CD4-positive, alpha-beta T cell (primary cell): ENCODE data around the gene FREM2. TPM values are rescaled to one million over a fixed set of nuclear protein-coding genes. Genes with fewer than 3 reads are reported as not detected.

Source experiments
- ATAC-seq: fragments of 200-7000 bp; cut with Tn5 transposase; one replicate; pipeline ENCODE4 v1.10.0; 2022; ENCODE audit warnings: mild to moderate bottlenecking; ENCODE audit not compliant: poor library complexity
- CTCF ChIA-PET: fragments of 350-600 bp; sonication (Branson Sonifier 250); formaldehyde crosslinking; loops from one replicate; lab custom pipeline; 2021; ENCODE audit warnings: antibody characterized with exemption, inconsistent platforms; lab: Charles Lee
- POLR2A ChIA-PET: fragments of 350-600 bp; sonication (Branson Sonifier 250); formaldehyde crosslinking; loops from one replicate; lab custom pipeline; 2021; ENCODE audit warnings: antibody characterized with exemption, inconsistent platforms; lab: Charles Lee
- DNase-seq, 14 experiments: peaks; one replicate each; pipeline ENCODE4 v3.0.0-alpha.2; 2013 to 2020; ENCODE audit warnings: mixed read lengths in 2 of 14
- H3K27ac ChIP-seq, 2 donors: one replicate each; pipeline versions ENCODE4 v1.5.1 to v1.7.0; 2013; ENCODE audit warnings: low read length in 2 of 2, low read depth in 1 of 2, mild to moderate bottlenecking in 1 of 2
- H3K27me3 ChIP-seq, 2 experiments: 1 replicate in 1 of 2; 2 replicates in 1 of 2; pipeline versions ENCODE4 v1.6.1 to v1.7.0; 2013; ENCODE audit warnings: low read length in 2 of 2, control low read depth in 1 of 2, mild to moderate bottlenecking in 1 of 2, moderate library complexity in 1 of 2; ENCODE audit not compliant: insufficient read depth in 2 of 2, control insufficient read depth in 1 of 2
- H3K36me3 ChIP-seq: one replicate; pipeline ENCODE4 v1.6.1; 2013; ENCODE audit warnings: low read length, control low read depth; ENCODE audit not compliant: insufficient read depth
- H3K4me1 ChIP-seq: one replicate; pipeline ENCODE4 v1.6.1; 2013; ENCODE audit warnings: low read length, control low read depth; ENCODE audit not compliant: insufficient read depth
- H3K4me3 ChIP-seq: one replicate; pipeline ENCODE4 v1.5.1; 2013; ENCODE audit warnings: mild to moderate bottlenecking, low read length, moderate library complexity
- H3K9me3 ChIP-seq, 2 experiments: 1 replicate in 1 of 2; 2 replicates in 1 of 2; pipeline versions ENCODE4 v1.6.1 to v1.7.0; 2013; ENCODE audit warnings: low read length in 2 of 2, mild to moderate bottlenecking in 2 of 2, control low read depth in 1 of 2, moderate library complexity in 1 of 2; ENCODE audit not compliant: control insufficient read depth in 1 of 2, insufficient read depth in 1 of 2
- H3K27ac Mint-ChIP-seq: one replicate; pipeline ENCODE4 v1.8.0; 2020; ENCODE audit warnings: mixed read lengths
- H3K27me3 Mint-ChIP-seq: one replicate; pipeline ENCODE4 v1.8.0; 2021; ENCODE audit warnings: mixed read lengths
- H3K36me3 Mint-ChIP-seq: one replicate; pipeline ENCODE4 v1.8.0; 2021; ENCODE audit warnings: low read depth, mixed read lengths
- H3K4me1 Mint-ChIP-seq: one replicate; pipeline ENCODE4 v1.8.0; 2021; ENCODE audit warnings: low read depth, mixed read lengths
- H3K4me3 Mint-ChIP-seq: one replicate; pipeline ENCODE4 v1.8.0; 2020; ENCODE audit warnings: mild to moderate bottlenecking, mixed read lengths
- H3K9me3 Mint-ChIP-seq: one replicate; pipeline ENCODE4 v1.8.0; 2020; ENCODE audit warnings: mixed read lengths
- intact Hi-C, 2 experiments: fragments of 100-400 bp; cut with DNase I in 1 of 2; cut with micrococcal nuclease in 1 of 2; formaldehyde crosslinking; loops; one replicate each; pipeline versions ENCODE4 v1.15.1 to v1.9.0; 2023 to 2025; cut with DNase I, micrococcal nuclease
- total RNA-seq, 174 experiments: library from RNA in 2 of 174; stranded (reverse) in 2 of 174; gene quantifications; one replicate each; pipeline ENCODE4 v1.2.3 and lab custom pipeline; 2021 to 2026
- TF ChIP-seq, protein P1 (sequence below): fragments of 200-600 bp; IDR thresholded peaks from one replicate; pipeline ENCODE4 v1.8.0; 2022; ENCODE audit warnings: antibody characterized with exemption, mild to moderate bottlenecking

FREM2 gene
- total RNA-seq, 2 experiments from 2014 or later: not detected

DNA sequence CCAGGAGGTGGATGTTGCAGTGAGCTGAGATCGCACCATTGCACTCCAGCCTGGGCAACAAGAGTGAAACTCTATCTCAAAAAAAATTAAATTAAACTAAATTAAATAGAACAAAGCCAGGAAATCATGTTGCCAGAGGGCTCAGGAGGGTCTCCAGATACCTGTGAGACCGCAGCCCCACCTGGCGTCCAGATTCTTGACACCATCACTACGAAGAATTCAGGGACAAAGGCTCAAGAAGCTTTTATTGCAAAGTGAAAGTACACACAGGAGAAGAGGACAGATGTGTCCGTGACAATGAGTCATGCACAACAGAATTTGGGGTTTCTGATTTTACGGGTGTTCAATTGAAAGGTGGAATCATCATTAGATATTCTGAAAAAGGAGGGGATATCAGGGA is 227.2 kb downstream of the FREM2 start:
- DNase-seq (no peak), ATAC-seq (no peak)
- ChIA-PET CTCF (no interaction called here), POLR2A (no interaction called here)
- Mint-ChIP-seq H3K4me3 (no peak overlapping the region), H3K36me3 (no peaks in the 10 kb centered on the region), H3K27ac (no peak overlapping the region), H3K27me3 (peaks cover 36% of the 10 kb centered on the region), H3K4me1 (no peaks in the 10 kb centered on the region), H3K9me3 (no peaks in the 10 kb centered on the region)
- intact Hi-C loops: no loop called here
- Histone ChIP-seq H3K9me3 (no peaks in the 10 kb centered on the region), H3K27me3 (peaks cover 0 to 7% of the 10 kb centered on the region in 2 experiments), H3K4me3 (no peak overlapping the region), H3K27ac (no peak overlapping the region), H3K36me3 (no peaks in the 10 kb centered on the region), H3K4me1 (no peaks in the 10 kb centered on the region)
- TF ChIP-seq, protein P1, sequence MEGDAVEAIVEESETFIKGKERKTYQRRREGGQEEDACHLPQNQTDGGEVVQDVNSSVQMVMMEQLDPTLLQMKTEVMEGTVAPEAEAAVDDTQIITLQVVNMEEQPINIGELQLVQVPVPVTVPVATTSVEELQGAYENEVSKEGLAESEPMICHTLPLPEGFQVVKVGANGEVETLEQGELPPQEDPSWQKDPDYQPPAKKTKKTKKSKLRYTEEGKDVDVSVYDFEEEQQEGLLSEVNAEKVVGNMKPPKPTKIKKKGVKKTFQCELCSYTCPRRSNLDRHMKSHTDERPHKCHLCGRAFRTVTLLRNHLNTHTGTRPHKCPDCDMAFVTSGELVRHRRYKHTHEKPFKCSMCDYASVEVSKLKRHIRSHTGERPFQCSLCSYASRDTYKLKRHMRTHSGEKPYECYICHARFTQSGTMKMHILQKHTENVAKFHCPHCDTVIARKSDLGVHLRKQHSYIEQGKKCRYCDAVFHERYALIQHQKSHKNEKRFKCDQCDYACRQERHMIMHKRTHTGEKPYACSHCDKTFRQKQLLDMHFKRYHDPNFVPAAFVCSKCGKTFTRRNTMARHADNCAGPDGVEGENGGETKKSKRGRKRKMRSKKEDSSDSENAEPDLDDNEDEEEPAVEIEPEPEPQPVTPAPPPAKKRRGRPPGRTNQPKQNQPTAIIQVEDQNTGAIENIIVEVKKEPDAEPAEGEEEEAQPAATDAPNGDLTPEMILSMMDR: no peak

DNA sequence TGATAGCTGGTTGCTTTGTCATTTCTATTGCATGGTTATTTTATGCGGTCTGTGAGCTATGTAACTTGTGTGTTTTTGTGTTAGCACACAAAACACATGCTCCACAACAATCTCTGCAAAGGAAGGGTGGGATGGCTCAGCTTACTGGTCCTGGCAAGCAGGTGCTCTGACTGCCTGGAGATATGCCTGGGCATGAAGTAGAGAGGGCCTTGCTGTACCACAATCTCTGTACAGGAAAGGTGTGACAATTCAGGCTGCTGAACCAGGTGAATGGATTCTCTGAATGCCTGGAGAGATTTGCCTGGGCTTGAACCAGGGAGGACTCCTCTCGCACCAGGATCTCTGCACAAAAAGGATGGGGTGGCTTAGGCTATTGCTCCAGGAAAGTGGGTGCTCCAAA is 234.2 kb downstream of the FREM2 start:
- Histone ChIP-seq H3K36me3 (no peaks in the 10 kb centered on the region), H3K27me3 (peaks cover 0 to 23% of the 10 kb centered on the region in 2 experiments), H3K27ac (no peak overlapping the region), H3K4me1 (no peaks in the 10 kb centered on the region), H3K4me3 (no peak overlapping the region), H3K9me3 (no peaks in the 10 kb centered on the region)
- intact Hi-C loops: no loop called here
- Mint-ChIP-seq H3K4me1 (no peaks in the 10 kb centered on the region), H3K27me3 (peaks cover 72% of the 10 kb centered on the region), H3K27ac (no peak overlapping the region), H3K4me3 (no peak overlapping the region), H3K9me3 (no peaks in the 10 kb centered on the region), H3K36me3 (no peaks in the 10 kb centered on the region)
- ChIA-PET CTCF (no interaction called here), POLR2A (no interaction called here)
- no peak for DNase-seq
- ATAC-seq: no peak
- TF ChIP-seq, protein P1: no peak

DNA sequence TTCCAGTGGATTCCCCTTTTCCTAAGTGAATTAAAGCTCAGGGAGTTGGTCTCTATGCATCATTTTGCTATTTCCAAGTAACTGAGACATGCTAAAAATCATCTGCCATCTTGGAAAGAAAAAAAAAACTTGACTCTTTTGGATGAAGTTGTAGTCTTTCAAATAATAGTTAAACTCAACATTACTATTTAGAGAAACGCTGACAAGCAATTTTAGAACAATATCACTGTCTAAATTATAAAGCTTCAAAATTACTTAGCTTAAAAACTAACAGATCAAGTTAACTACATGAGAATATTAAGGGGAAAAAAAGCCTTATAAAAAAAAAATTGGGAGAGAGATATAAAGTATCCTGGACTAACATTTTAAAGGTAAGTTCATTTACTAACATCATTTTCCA is 235.3 kb downstream of the FREM2 start:
- no peak overlapping the region for H3K4me3 ChIP-seq
- no peak for ATAC-seq
- H3K4me1 Mint-ChIP-seq: no peaks in the 10 kb centered on the region
- H3K27ac ChIP-seq: no peak overlapping the region
- H3K36me3 ChIP-seq: no peaks in the 10 kb centered on the region
- H3K36me3 Mint-ChIP-seq: no peaks in the 10 kb centered on the region
- intact Hi-C loops: no loop called here
- no peaks in the 10 kb centered on the region for H3K9me3 ChIP-seq
- TF ChIP-seq, protein P1: no peak
- POLR2A ChIA-PET: no interaction called here
- no peak for DNase-seq
- CTCF ChIA-PET: no interaction called here
- no peak overlapping the region for H3K27ac Mint-ChIP-seq
- no peaks in the 10 kb centered on the region for H3K9me3 Mint-ChIP-seq
- H3K4me1 ChIP-seq: no peaks in the 10 kb centered on the region
- peaks cover under 1 to 26% of the 10 kb centered on the region in 2 experiments for H3K27me3 ChIP-seq
- peaks cover 69% of the 10 kb centered on the region for H3K27me3 Mint-ChIP-seq
- no peak overlapping the region for H3K4me3 Mint-ChIP-seq
